Thymus (tissue), 11 donors: ENCODE data around the gene ATP8B1. TPM values are rescaled to one million over a fixed set of nuclear protein-coding genes. Genes with fewer than 3 reads are reported as not detected.

Experiments used
- DNase-seq, 9 donors: peaks; one replicate each; pipeline ENCODE4 v3.0.0-alpha.2; 2013; ENCODE audit warnings: low spot score in 9 of 9, low read depth in 6 of 9, missing footprints in 1 of 9
- H3K27ac ChIP-seq, 2 donors: one replicate each; pipeline ENCODE4 v1.5.1; 2013; ENCODE audit warnings: control low read depth in 1 of 2, low read depth in 1 of 2, low read length in 1 of 2, mild to moderate bottlenecking in 1 of 2, moderate library complexity in 1 of 2
- H3K27me3 ChIP-seq, 2 donors: one replicate each; pipeline ENCODE4 v1.5.1; 2013; ENCODE audit warnings: low read length in 1 of 2; ENCODE audit not compliant: control insufficient read depth in 2 of 2, insufficient read depth in 1 of 2
- H3K36me3 ChIP-seq, 2 donors: one replicate each; pipeline ENCODE4 v1.5.1; 2013; ENCODE audit warnings: low read length in 1 of 2, mild to moderate bottlenecking in 1 of 2, moderate library complexity in 1 of 2; ENCODE audit not compliant: control insufficient read depth in 2 of 2, insufficient read depth in 2 of 2
- H3K4me1 ChIP-seq, 2 donors: one replicate each; pipeline ENCODE4 v1.5.1; 2013; ENCODE audit warnings: low read length in 2 of 2; ENCODE audit not compliant: control insufficient read depth in 2 of 2, insufficient read depth in 2 of 2
- H3K4me3 ChIP-seq, 2 donors: one replicate each; pipeline ENCODE4 v1.5.1; 2013; ENCODE audit warnings: low read length in 2 of 2, control low read depth in 1 of 2, mild to moderate bottlenecking in 1 of 2
- H3K9me3 ChIP-seq, 2 donors: one replicate each; pipeline ENCODE4 v1.5.1; 2013; ENCODE audit warnings: low read length in 1 of 2, mild to moderate bottlenecking in 1 of 2; ENCODE audit not compliant: control insufficient read depth in 2 of 2, insufficient read depth in 1 of 2
- WGBS: extraction: QIAGEN DNeasy Blood & Tissue Kit; methylation state at CpG from one replicate; pipeline ENCODE4 v1.1.7; 2013; 5-methylcytosine and 5-hydroxymethylcytosine counted together
- polyA plus RNA-seq: library from polyadenylated mRNA; stranded (reverse); fragments of 200-250 nt; gene quantifications from one replicate; pipeline ENCODE4 v1.2.3, GENCODE V29; 2013
- total RNA-seq: library from RNA; stranded (reverse); fragments of 120-200 nt; gene quantifications from one replicate; pipeline ENCODE4 v1.2.4, GENCODE V29; 2013
- donor health status: healthy.

Gene ATP8B1
- total and polyA plus RNA-seq, 2 donors, result 3.0 to 4.3 TPM

DNA sequence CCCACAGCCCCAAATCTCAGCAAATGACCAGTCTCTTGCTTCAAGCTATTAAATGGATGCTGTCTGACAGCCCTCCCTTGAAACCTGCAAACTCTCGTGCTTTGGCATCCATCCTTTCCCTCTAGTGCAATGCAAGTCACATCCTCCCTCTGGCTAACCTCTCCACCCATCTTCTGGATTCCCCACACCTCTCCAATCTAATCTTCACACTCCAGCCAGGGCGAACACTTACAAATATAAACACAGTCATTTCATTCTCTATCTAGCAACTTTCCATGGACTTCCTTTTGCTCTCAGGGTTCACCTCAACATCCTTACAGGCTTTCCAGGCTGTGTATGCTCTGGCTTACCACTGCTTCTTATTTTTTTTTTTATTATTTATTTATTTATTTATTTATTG, 171.4 kb downstream of the ATP8B1 start:
- Histone ChIP-seq H3K27ac (no peak overlapping the region), H3K36me3 (no peaks in the 10 kb centered on the region), H3K9me3 (no peaks in the 10 kb centered on the region), H3K4me1 (peaks cover 0 to 7% of the 10 kb centered on the region in 2 donors), H3K4me3 (no peak overlapping the region), H3K27me3 (no peaks in the 10 kb centered on the region)
- WGBS, result 98% methylated on average over 2 of the region's 2 CpGs
- DNase-seq, result no peak

DNA sequence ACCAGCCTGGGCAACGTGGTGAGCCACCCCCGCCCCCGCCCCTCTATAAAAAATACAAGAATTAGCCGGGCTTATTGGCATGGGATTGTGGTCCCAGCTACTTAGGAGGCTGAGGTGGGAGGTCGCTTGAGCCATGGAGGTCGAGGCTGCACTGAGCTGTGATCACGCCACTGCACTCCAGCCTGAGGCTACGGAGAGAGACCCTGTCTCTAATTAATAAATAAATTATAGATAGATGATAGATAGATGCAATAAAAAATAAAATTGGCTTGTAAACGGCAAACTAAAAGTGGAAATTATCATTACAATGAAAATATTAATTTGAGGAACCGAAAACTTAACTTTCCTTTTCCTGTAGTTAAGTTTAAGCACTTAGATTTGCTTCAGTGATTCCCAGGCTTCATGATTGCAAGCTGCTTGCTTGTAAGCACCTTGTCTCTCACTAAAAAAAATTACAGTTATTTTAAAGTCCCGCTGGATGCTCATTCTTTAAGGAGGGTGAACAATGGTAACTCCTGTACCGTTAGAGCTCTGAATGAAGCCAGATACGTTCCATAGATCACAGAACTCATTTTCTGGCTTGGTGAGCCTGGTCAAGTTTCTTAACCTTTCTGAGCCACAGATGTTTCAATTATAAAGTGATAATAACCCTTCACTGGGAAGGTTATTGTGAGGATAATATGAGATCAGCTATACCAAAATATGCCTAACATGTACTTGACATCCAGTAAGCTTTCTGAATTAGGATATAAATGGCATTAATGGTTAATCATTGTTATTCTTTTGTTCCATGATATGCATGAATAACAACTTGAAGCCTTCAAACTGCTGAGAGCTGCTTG, 172.1 kb downstream of the ATP8B1 start:
- H3K9me3 ChIP-seq, result no peaks in the 10 kb centered on the region
- 63% methylated on average over 13 of the region's 13 CpGs for WGBS
- DNase-seq, result no peak
- H3K4me3 ChIP-seq, result peak overlapping the region; percentile 65 to 83
- H3K27me3 ChIP-seq, result no peaks in the 10 kb centered on the region
- peaks cover 0 to 7% of the 10 kb centered on the region in 2 donors for H3K4me1 ChIP-seq
- H3K36me3 ChIP-seq, result no peaks in the 10 kb centered on the region
- H3K27ac ChIP-seq, result no peak overlapping the region

DNA sequence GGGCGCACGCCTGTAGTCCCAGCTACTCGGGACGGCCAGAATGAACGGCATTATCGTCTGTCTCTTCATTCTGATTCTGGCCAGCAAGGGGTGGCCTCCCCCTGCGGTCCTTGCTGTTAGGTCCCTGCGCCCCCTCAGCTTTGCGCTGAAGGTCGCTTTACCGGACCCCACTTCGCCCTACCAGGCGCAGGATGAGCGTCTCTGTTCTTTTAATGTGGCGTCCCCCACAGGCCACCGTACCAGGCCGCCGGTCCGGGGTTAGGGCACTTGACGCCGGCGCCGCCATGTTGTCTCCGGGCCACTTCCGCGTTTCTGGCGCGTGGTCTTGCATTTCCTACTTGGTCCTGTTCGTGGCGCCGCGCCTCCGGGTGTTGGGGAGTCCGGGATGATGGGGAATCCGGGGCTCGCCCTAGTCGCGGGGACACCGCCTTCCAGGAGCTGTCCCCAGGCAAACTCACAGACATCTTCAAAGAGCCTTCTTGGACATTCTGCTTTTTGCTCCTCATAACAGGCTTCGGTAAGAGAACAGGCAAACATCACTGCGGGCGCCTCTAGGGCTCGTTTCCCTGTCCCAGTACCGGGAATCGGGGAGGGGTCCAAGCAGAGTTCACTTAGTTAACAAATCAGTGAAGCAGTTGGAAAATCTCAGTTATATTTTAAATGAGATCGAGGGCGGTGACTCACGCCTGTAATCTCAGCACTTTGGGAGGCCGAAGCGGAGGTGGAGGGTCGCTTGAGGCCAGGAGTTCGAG, 172.9 kb downstream of the ATP8B1 start:
- Histone ChIP-seq H3K27ac (peak overlapping the region; percentile 9 to 80), H3K4me3 (peak overlapping the region; percentile 65 to 83), H3K27me3 (no peaks in the 10 kb centered on the region), H3K9me3 (no peaks in the 10 kb centered on the region), H3K36me3 (no peaks in the 10 kb centered on the region), H3K4me1 (peaks cover 0 to 7% of the 10 kb centered on the region in 2 donors)
- 6% methylated on average over 52 of the region's 52 CpGs for WGBS
- DNase-seq, result peak; percentile 75 to 97 (median 91)

DNA sequence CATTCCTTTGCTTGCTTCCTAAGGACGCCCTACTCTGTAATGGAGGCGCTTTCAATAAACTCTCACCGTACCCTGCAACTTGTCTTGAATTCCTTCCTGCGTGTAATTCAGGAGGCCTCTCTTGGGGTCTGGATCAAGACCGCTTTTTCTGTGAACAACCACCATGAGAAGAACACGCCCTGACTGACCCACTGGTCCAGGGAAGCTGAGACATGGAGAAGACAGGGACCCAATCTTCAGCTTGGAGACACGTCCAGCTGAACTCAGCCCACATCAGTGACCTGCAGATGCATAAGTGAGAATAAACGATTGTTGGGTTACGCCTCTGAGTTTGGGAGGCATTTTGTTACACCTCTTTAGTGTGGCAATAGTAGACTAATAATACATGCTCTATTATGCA, 173.7 kb downstream of the ATP8B1 start:
- Histone ChIP-seq H3K4me3 (peak overlapping the region; percentile 65 to 83), H3K27me3 (no peaks in the 10 kb centered on the region), H3K9me3 (no peaks in the 10 kb centered on the region), H3K4me1 (peaks cover 0 to 7% of the 10 kb centered on the region in 2 donors), H3K27ac (no peak overlapping the region), H3K36me3 (no peaks in the 10 kb centered on the region)
- 97% methylated on average over 9 of the region's 9 CpGs for WGBS
- DNase-seq, result no peak

DNA sequence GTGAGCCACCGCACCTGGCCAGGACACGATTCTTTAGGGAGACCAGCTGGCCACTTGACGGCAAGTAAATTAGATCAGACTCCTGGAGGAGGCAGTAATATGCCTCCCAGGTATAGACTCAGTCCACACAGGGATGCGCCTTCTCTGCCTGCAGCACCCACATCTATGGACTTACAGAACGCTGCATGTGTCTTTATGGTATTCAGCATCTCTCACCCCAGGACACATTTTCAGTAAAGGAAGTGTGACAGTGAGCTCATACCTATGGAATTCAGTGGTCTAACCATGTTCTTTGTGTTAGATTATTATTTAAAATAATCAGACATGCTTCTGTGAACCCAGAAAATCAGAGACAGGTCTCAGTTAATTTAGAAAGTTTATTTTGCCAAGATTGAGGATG, 175.6 kb downstream of the ATP8B1 start:
- DNase-seq, result no peak
- WGBS, result 96% methylated on average over 5 of the region's 5 CpGs

DNA sequence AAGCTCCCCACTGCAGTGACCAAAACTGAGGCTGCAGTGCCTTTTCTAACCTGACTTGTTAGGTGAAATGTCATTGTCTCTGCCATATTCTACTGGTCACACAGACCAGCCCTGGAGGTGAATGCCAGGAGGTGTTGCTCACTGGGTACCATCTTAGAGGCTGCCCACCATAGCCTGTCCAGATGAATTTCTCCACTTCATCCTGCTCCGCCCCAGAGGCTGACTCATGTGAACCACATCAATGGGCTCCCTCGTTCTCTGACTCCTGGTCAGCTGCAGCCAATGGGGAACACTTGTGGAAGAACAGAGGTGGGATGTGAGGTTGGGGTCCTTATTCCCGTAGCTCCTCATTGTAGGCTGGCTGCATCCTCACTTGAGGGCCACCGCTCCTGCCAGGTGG, 178.1 kb downstream of the ATP8B1 start:
- Histone ChIP-seq H3K27me3 (no peaks in the 10 kb centered on the region), H3K36me3 (no peaks in the 10 kb centered on the region), H3K4me1 (peaks cover 8% of the 10 kb centered on the region in 2 donors), H3K9me3 (no peaks in the 10 kb centered on the region), H3K4me3 (no peak overlapping the region), H3K27ac (no peak overlapping the region)
- 92% methylated on average over 4 of the region's 4 CpGs for WGBS
- DNase-seq, result no peak

More for the DNA sequence above, 175.6 kb downstream of the ATP8B1 start:
- Histone ChIP-seq H3K9me3 (no peaks in the 10 kb centered on the region), H3K27ac (no peak overlapping the region), H3K4me1 (peaks cover 2 to 8% of the 10 kb centered on the region in 2 donors), H3K27me3 (no peaks in the 10 kb centered on the region), H3K4me3 (no peak overlapping the region), H3K36me3 (no peaks in the 10 kb centered on the region)

DNA sequence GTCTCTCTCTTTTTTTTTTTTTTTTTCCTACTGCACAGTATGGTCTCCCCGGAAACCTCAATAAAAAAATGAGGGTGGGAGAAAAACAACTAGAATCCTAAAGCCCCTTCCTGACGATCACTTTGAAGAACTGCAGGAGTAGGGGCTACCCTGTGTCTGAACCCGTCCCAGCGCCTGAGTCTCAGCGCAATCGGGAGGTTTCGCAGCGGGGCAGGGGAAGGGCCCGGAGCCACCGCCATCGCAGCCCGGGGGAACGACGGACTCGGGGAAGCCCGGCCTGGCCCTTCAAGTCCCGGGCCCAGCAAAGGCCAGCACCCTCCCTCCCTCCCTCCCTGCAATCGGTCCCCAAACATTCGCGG, 181.9 kb downstream of the ATP8B1 start:
- peak in 5 of 9 donors; percentile 3 to 54 (median 30) for DNase-seq
- H3K36me3 ChIP-seq, result peaks cover 9 to 13% of the 10 kb centered on the region in 2 donors
- H3K4me1 ChIP-seq, result peaks cover 3 to 9% of the 10 kb centered on the region in 2 donors
- peak overlapping the region; percentile 87 to 100 for H3K27ac ChIP-seq
- H3K9me3 ChIP-seq, result no peaks in the 10 kb centered on the region
- H3K4me3 ChIP-seq, result peak overlapping the region; percentile 61 to 86
- under 1% methylated on average over 20 of the region's 20 CpGs for WGBS
- no peaks in the 10 kb centered on the region for H3K27me3 ChIP-seq

DNA sequence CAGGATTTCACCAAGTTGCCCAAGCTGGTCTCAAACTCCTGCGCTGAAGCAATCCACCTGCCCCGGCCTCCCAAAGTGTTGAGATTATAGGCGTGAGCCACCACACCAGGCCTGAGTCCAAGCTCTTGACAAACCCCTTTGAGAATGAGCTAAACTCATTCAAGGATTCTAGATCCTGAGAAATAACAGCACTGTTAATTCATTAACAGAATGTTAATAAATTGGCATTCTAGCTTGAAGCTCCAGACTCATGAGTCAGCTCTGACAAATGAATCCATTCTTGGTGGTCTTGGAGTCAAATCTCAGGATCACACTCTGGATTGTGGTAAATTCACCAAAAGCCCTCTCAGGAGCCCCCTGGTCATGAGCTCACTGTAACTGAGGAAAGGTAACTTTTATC, 183.2 kb downstream of the ATP8B1 start:
- no peaks in the 10 kb centered on the region for H3K27me3 ChIP-seq
- WGBS, result 99% methylated on average over 3 of the region's 3 CpGs
- H3K4me3 ChIP-seq, result no peak overlapping the region
- peaks cover 3 to 9% of the 10 kb centered on the region in 2 donors for H3K4me1 ChIP-seq
- no peaks in the 10 kb centered on the region for H3K9me3 ChIP-seq
- no peak overlapping the region for H3K27ac ChIP-seq
- H3K36me3 ChIP-seq, result peaks cover 9 to 23% of the 10 kb centered on the region in 2 donors
- no peak for DNase-seq

DNA sequence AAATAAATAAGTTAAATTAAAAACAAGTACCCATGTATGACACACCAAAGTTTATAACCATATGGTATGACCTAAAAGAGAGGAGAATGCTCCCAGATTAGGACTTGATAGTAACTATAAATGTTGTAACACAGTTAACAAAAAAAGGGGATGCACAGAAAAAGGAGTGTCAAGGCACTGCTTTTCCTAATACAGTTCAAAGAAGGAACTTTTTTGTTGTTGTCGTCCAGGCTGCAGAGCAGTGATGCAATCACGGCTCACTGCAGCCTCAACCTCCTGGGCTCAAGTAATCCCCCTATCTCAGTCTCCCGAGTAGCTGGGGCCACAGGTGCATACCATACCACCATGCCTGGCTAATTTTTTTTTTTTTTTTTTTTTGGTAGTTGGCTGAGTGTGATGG, 184.2 kb downstream of the ATP8B1 start:
- 95% methylated on average over 3 of the region's 3 CpGs for WGBS

More for the DNA sequence above, 184.2 kb downstream of the ATP8B1 start:
- Histone ChIP-seq H3K27me3 (no peaks in the 10 kb centered on the region), H3K36me3 (peaks cover 14 to 33% of the 10 kb centered on the region in 2 donors), H3K9me3 (no peaks in the 10 kb centered on the region), H3K4me3 (no peak overlapping the region), H3K27ac (no peak overlapping the region), H3K4me1 (peaks cover 3 to 9% of the 10 kb centered on the region in 2 donors)
- DNase-seq, result no peak
